ENCODE data around the gene SOSTDC1.
"Not testable (repeated sequence)": the region's sequence is repeated elsewhere in the genome, so short reads cannot be mapped to it uniquely, and the experiment has no call there.

SOSTDC1 gene

GRCh38 chr7:16465469-16466361, at the start of gene SOSTDC1:
Gene SOSTDC1, minus strand, starts transcription at chr7:16465738. Its CDS starts 70 bp downstream, at chr7:16465668.
- DNase-seq (ENCODE audit: low spot score) = no peak

- no peak for DNase-seq (ENCODE audit: low spot score)
Measured at GRCh38 chr7:16514729-16515128, 49.2 kb upstream of the SOSTDC1 start.

GRCh38 chr7:16514271-16514670, 48.7 kb upstream of the SOSTDC1 start:
- DNase-seq (ENCODE audit: low spot score) = no peak

- no peak for DNase-seq (ENCODE audit: low spot score)
Measured at GRCh38 chr7:16512097-16512496, 46.6 kb upstream of the SOSTDC1 start.

GRCh38 chr7:16511314-16511713, 45.8 kb upstream of the SOSTDC1 start:
- DNase-seq (ENCODE audit: low spot score) = no peak

GRCh38 chr7:16509829-16510228, 44.3 kb upstream of the SOSTDC1 start:
- DNase-seq (ENCODE audit: low spot score) = no peak

- DNase-seq (ENCODE audit: low spot score) = not testable (repeated sequence)
Measured at GRCh38 chr7:16506422-16506821, 40.9 kb upstream of the SOSTDC1 start.

GRCh38 chr7:16504019-16504418, 38.5 kb upstream of the SOSTDC1 start:
- no peak for DNase-seq (ENCODE audit: low spot score)

GRCh38 chr7:16502303-16502702, 36.8 kb upstream of the SOSTDC1 start:
- no peak for DNase-seq (ENCODE audit: low spot score)

- no peak for DNase-seq (ENCODE audit: low spot score)
Measured at GRCh38 chr7:16498122-16498521, 32.6 kb upstream of the SOSTDC1 start.

GRCh38 chr7:16494955-16495719, 29.6 kb upstream of the SOSTDC1 start:
- no peak for DNase-seq (ENCODE audit: low spot score)

- DNase-seq (ENCODE audit: low spot score) = no peak
Measured at GRCh38 chr7:16494551-16494950, 29.0 kb upstream of the SOSTDC1 start.

- DNase-seq (ENCODE audit: low spot score) = no peak
Measured at GRCh38 chr7:16493266-16493665, 27.7 kb upstream of the SOSTDC1 start.

- DNase-seq (ENCODE audit: low spot score) = peak; percentile 36
Measured at GRCh38 chr7:16492513-16493062, 27.1 kb upstream of the SOSTDC1 start.

- DNase-seq (ENCODE audit: low spot score) = peak; percentile 82
Measured at GRCh38 chr7:16491148-16491547, 25.6 kb upstream of the SOSTDC1 start.

- DNase-seq (ENCODE audit: low spot score) = peak; percentile 85
Measured at GRCh38 chr7:16484453-16485158, 19.1 kb upstream of the SOSTDC1 start.

GRCh38 chr7:16479591-16479990, 14.1 kb upstream of the SOSTDC1 start:
- DNase-seq (ENCODE audit: low spot score) = no peak

GRCh38 chr7:16479161-16479560, 13.6 kb upstream of the SOSTDC1 start:
- DNase-seq (ENCODE audit: low spot score) = no peak

- DNase-seq (ENCODE audit: low spot score) = peak; percentile 89
Measured at GRCh38 chr7:16471933-16472332, 6.4 kb upstream of the SOSTDC1 start.

GRCh38 chr7:16463949-16464715, 1.4 kb downstream of the SOSTDC1 start:
- DNase-seq (ENCODE audit: low spot score) = no peak

- DNase-seq (ENCODE audit: low spot score) = no peak
Measured at GRCh38 chr7:16463520-16463919, 2.0 kb downstream of the SOSTDC1 start.

All from COLO829 (cell line).